Mesothelial cell of epicardium (in vitro differentiated cells): ENCODE data around the gene ZCCHC10. TPM values are rescaled to one million over a fixed set of nuclear protein-coding genes. Genes with fewer than 3 reads are reported as not detected.

ENCODE experiments used
- DNase-seq, 2 experiments: peaks; one replicate each; pipeline ENCODE4 v3.0.0; 2021; ENCODE audit warnings: low spot score in 2 of 2; ENCODE audit not compliant: unreplicated experiment in 2 of 2
- H3K27ac Mint-ChIP-seq: 2 replicates; pipeline ENCODE4 v1.8.0; 2021; ENCODE audit warnings: mixed read lengths
- H3K27me3 Mint-ChIP-seq: 2 replicates; pipeline ENCODE4 v1.8.0; 2021; ENCODE audit warnings: low read depth, mixed read lengths
- H3K36me3 Mint-ChIP-seq: 2 replicates; pipeline ENCODE4 v1.8.0; 2021; ENCODE audit warnings: mixed read lengths
- H3K4me1 Mint-ChIP-seq: 2 replicates; pipeline ENCODE4 v1.8.0; 2021; ENCODE audit warnings: mixed read lengths
- H3K4me3 Mint-ChIP-seq: 2 replicates; pipeline ENCODE4 v1.8.0; 2021; ENCODE audit warnings: mild to moderate bottlenecking, moderate library complexity, mixed read lengths
- H3K9me3 Mint-ChIP-seq: 2 replicates; pipeline ENCODE4 v1.8.0; 2021; ENCODE audit warnings: mixed read lengths
- CTCF ChIP-seq: fragments of 200-600 bp; sonication (generic); IDR thresholded peaks from one replicate; pipeline ENCODE4 v1.5.0; 2021; ENCODE audit warnings: antibody characterized with exemption; ENCODE audit not compliant: unreplicated experiment
- total RNA-seq: library from RNA; stranded (reverse); gene quantifications from 3 replicates; pipeline ENCODE4 v1.2.1, GENCODE V29; 2021

The ZCCHC10 gene
- total RNA-seq, 1 donor from 2014 or later: 18.7 TPM

GRCh38 chr5:133053448-133053847 is 27.1 kb upstream of the ZCCHC10 start:
- no peak for DNase-seq
- Mint-ChIP-seq H3K27me3 (no peaks in the 10 kb centered on the region), H3K27ac (peak overlapping the region; percentile 100), H3K4me3 (peak overlapping the region; percentile 92), H3K9me3 (no peaks in the 10 kb centered on the region), H3K36me3 (no peaks in the 10 kb centered on the region), H3K4me1 (peaks cover 41% of the 10 kb centered on the region)
- TF ChIP-seq CTCF: no peak

GRCh38 chr5:133052317-133053175 is 26.2 kb upstream of the ZCCHC10 start:
- Mint-ChIP-seq H3K9me3 (no peaks in the 10 kb centered on the region), H3K27me3 (no peaks in the 10 kb centered on the region), H3K4me1 (peaks cover 46% of the 10 kb centered on the region), H3K27ac (peak overlapping the region; percentile 100), H3K36me3 (no peaks in the 10 kb centered on the region), H3K4me3 (peak overlapping the region; percentile 92)
- no peak for TF ChIP-seq CTCF
- peak in 1 of 2 experiments; percentile 63 for DNase-seq

DNA sequence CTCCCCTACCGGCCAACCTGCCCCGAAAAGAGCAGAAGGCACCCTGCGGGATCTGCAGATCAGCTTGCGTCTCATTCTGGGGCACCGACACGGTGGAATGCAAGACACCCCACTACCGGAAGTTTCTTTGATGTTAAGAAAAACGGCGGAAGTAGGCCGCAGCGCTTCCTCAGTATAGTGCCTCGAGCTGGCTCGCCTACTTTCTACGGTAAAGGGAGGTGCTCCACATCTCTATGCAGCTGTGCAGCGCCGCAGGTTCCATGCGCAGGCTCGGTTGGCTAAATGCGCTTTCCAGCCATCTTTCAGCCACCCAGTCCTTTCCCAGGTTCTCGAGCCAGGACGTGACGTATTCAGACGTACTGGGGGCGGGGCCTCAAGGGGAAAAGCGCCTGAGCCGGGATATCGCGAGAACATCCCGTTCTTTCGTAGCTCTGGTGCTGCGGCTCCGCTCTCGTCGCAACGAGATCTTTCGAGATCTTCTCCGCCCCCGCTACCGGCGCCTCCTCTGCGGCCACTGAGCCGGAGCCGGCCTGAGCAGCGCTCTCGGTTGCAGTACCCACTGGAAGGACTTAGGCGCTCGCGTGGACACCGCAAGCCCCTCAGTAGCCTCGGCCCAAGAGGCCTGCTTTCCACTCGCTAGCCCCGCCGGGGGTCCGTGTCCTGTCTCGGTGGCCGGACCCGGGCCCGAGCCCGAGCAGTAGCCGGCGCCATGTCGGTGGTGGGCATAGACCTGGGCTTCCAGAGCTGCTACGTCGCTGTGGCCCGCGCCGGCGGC is 25.4 kb upstream of the ZCCHC10 start, which contains the start of gene HSPA4:
Gene HSPA4 (plus strand): TSS at position 472 of the 775 bp plus-strand sequence. CDS start 238 bp downstream, at position 710.
- Mint-ChIP-seq H3K27ac (peak within 1 kb of the TSS; percentile 100), H3K4me3 (peak within 1 kb of the TSS; percentile 92), H3K4me1 (peaks cover 44% of the 10 kb centered on the region), H3K27me3 (no peaks in the 10 kb centered on the region), H3K9me3 (no peaks in the 10 kb centered on the region), H3K36me3 (no peaks in the 10 kb centered on the region)
- TF ChIP-seq CTCF: no peak
- DNase-seq: peak; percentile 96 to 98

DNA sequence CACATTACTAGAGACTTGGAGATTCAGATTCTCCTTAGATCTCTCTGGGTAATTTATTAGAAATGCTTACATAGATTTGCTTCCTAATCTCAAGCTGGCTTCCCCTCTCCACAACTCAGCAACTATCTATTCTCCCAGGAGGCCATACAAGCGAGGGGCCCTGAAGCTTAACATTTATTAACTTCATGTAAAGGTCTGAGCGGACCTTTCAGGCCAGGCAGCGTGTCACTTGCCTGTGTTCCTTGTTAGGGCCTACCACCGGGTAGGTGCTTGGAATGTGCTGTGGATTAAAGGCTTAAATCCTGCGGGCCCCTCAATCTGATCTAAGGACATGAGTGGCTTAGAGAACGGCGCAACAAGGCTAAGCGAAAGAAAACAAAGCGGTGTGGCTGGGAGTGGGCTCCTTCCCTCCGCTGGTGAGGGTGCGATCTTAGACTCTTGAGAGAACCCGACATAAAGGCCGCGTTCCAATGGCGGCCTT is 24.8 kb upstream of the ZCCHC10 start:
- H3K27me3 Mint-ChIP-seq: no peaks in the 10 kb centered on the region
- H3K27ac Mint-ChIP-seq: peak overlapping the region; percentile 100
- H3K4me1 Mint-ChIP-seq: peaks cover 44% of the 10 kb centered on the region
- H3K9me3 Mint-ChIP-seq: no peaks in the 10 kb centered on the region
- no peak for TF ChIP-seq CTCF
- DNase-seq: no peak
- H3K4me3 Mint-ChIP-seq: peak overlapping the region; percentile 92
- H3K36me3 Mint-ChIP-seq: no peaks in the 10 kb centered on the region

- H3K27ac Mint-ChIP-seq: peak overlapping the region; percentile 100
- DNase-seq: no peak
- H3K36me3 Mint-ChIP-seq: no peaks in the 10 kb centered on the region
- no peak for TF ChIP-seq CTCF
- no peaks in the 10 kb centered on the region for H3K27me3 Mint-ChIP-seq
- peaks cover 44% of the 10 kb centered on the region for H3K4me1 Mint-ChIP-seq
- H3K4me3 Mint-ChIP-seq: peak overlapping the region; percentile 92
- no peaks in the 10 kb centered on the region for H3K9me3 Mint-ChIP-seq
Measured at GRCh38 chr5:133050521-133050920, 24.2 kb upstream of the ZCCHC10 start.
